Measurements from ENCODE around the gene MAGI3.
"Not testable (repeated sequence)": the region's sequence is repeated elsewhere in the genome, so short reads cannot be mapped to it uniquely, and the experiment has no call there.

Gene MAGI3

GRCh38 chr1:113582084-113582483 lies 191.8 kb downstream of the MAGI3 start:
- no peak for DNase-seq

- no peak for DNase-seq
Measured at GRCh38 chr1:113587475-113587874, 197.2 kb downstream of the MAGI3 start.

GRCh38 chr1:113592230-113592629 lies 201.9 kb downstream of the MAGI3 start:
- no peak for DNase-seq

GRCh38 chr1:113593550-113594297 lies 203.4 kb downstream of the MAGI3 start:
- no peak for DNase-seq

GRCh38 chr1:113604466-113604865 lies 214.2 kb downstream of the MAGI3 start:
- DNase-seq, result not testable (repeated sequence)

GRCh38 chr1:113605146-113605545 lies 214.8 kb downstream of the MAGI3 start:
- no peak for DNase-seq

GRCh38 chr1:113608399-113608798 lies 218.1 kb downstream of the MAGI3 start:
- DNase-seq, result no peak

GRCh38 chr1:113610372-113610771 lies 220.1 kb downstream of the MAGI3 start:
- no peak for DNase-seq

GRCh38 chr1:113615425-113615824 lies 225.1 kb downstream of the MAGI3 start:
- DNase-seq, result no peak

- DNase-seq, result no peak
Measured at GRCh38 chr1:113616156-113616555, 225.8 kb downstream of the MAGI3 start.

GRCh38 chr1:113617438-113618141 lies 227.3 kb downstream of the MAGI3 start:
- DNase-seq, result no peak

- DNase-seq, result no peak
Measured at GRCh38 chr1:113628997-113629396, 238.7 kb downstream of the MAGI3 start.

- no peak for DNase-seq
Measured at GRCh38 chr1:113630340-113631327, 240.3 kb downstream of the MAGI3 start.

- no peak for DNase-seq
Measured at GRCh38 chr1:113641396-113641795, 251.1 kb downstream of the MAGI3 start.

GRCh38 chr1:113647164-113647563 lies 256.8 kb downstream of the MAGI3 start:
- no peak for DNase-seq

GRCh38 chr1:113648478-113648877 lies 258.2 kb downstream of the MAGI3 start:
- no peak for DNase-seq

- DNase-seq, result no peak
Measured at GRCh38 chr1:113652771-113653170, 262.5 kb downstream of the MAGI3 start.

GRCh38 chr1:113653741-113654140 lies 263.4 kb downstream of the MAGI3 start:
- DNase-seq, result no peak

- DNase-seq, result no peak
Measured at GRCh38 chr1:113654883-113655282, 264.6 kb downstream of the MAGI3 start.

- no peak for DNase-seq
Measured at GRCh38 chr1:113657126-113657525, 266.8 kb downstream of the MAGI3 start.

GRCh38 chr1:113657556-113658063 lies 267.3 kb downstream of the MAGI3 start:
- DNase-seq, result no peak

- no peak for DNase-seq
Measured at GRCh38 chr1:113659035-113659434, 268.7 kb downstream of the MAGI3 start.

GRCh38 chr1:113659556-113659955 lies 269.2 kb downstream of the MAGI3 start:
- DNase-seq, result no peak

Data from activated CD4-positive, CD25-positive, alpha-beta regulatory T cell (primary cell).